Activated T-helper 1 cell treated with anti-CD3 and anti-CD28 coated beads, Interleukin-2, amount 50 U/mL, for 16 hours (primary cell): ENCODE measurements around the gene CLMP.
"Not testable (repeated sequence)": the region's sequence is repeated elsewhere in the genome, so short reads cannot be mapped to it uniquely, and the experiment has no call there.

ENCODE experiments used
- DNase-seq, 2 donors: peaks; one replicate each; pipeline ENCODE4 v3.0.0-alpha.2; 2020; ENCODE audit warnings: low read depth in 1 of 2, low spot score in 1 of 2

The CLMP gene

DNA sequence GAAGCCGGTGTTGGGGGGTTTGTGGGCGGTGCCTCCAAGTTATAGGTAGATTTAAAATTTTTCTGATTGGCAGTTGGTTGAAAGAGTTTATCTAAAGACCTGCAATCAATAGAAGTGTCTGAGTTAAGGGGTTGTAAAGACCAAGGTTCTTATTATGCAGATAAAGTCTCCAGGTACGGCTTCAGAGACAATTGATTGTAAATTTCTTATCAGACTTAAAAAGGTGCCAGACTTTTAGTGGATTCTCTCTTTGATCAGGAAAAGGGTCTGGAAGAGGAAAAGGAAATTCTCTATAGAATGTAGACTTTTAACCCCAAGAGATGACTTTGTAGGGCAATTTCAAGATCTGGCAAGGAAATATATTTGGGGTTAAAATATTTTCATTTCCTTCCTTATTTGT is 25.2 kb downstream of the CLMP start:
- no peak for DNase-seq

DNA sequence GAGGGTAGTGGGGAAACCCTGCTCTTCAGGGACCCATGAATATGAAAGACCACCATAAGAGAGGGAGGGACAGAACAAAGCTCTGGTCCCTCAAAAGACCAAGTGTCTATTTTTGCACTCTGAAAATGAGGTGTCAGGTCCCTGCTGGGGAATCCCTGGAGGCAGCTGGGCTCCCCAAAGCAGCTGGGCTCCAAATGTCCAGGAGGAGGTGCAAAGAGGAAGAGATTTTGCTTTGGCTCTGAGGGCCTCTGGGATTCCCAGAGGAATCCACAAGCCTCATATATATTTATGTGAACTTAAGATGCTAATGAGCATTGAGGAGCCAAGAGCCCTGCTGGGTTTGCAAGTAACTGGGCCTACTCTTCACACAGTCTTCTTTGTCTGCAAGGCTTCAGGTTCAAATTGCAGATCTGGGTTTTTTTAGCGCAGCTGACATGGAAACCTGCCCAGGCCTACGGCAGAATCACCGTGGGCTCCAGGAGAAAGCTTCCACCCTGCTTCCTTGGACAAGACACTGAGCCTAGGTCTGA is 26.0 kb downstream of the CLMP start:
- no peak for DNase-seq

DNA sequence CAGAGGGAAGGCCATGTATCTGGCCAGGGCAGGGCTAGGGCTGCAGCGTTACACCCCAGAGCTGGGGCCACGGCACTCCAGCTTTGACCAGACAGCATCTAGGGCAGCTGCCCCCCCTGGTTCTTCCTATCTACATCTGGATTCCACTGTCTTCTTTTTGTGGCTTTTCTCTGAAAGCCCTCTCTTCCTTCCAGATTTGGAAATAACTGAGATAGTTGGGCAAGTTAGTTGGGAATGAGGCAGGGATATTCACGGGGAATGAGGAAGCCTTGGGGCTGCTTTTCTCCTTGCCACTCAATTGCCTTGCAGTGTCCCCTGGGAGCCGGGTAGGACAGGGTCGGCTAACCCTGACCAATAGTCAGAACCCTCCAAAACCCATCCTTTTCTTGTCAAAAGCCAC is 26.8 kb downstream of the CLMP start:
- no peak for DNase-seq

GRCh38 chr11:123166071-123166559 is 28.9 kb downstream of the CLMP start:
- no peak for DNase-seq

- DNase-seq = no peak
Observed at GRCh38 chr11:123164732-123165450, 30.2 kb downstream of the CLMP start.

DNA sequence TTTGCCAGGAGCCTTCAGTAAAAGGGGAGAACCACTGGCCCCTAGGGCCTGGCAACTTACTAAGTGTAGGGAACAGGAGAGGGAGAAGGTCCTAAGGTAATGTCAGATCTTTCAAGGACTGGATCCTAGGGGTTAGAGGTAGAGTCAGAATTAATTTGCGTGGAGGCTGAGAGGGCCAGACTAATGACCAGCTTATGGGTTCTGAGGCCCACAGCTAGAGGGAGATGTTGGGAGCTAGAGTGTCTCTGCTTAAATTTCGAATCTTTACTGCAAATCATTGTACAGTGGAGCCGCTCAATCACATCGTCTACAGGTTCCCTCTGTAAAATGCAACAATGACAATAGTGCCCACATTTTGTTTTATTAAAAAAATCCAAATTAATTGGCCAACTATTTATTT is 31.4 kb downstream of the CLMP start:
- DNase-seq = no peak

DNA sequence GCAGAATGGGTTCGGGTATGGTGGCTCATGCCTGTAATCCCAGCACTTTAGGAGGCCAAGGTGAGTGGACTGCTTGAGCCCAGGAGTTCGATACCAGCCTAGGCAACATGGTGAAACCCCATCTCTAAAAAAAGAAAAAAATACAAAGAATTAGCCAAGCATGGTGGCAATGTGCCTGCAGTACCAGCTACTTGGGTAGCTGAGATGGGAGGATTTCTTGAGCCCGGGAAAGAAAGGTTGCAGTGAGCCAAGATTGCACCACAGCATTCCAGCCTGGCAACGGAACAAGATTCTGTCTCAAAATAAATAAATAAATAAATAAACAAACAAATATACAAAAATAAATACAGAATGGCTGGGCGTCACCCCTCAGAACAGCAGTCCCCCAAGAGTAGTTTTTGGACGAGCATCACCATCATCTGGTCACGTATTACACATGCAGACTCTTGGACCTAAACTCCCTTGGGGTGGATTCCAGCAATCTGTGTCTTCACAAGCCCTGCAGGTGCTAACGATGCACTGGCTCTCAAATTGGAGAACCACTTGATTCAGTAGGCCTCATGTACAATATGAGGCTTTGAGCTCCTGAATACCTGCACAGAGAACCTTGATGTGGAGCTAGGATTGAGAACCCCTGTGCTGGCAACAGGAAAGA is 33.5 kb downstream of the CLMP start:
- no peak for DNase-seq

GRCh38 chr11:123159183-123159857 is 35.7 kb downstream of the CLMP start:
- no peak for DNase-seq

DNA sequence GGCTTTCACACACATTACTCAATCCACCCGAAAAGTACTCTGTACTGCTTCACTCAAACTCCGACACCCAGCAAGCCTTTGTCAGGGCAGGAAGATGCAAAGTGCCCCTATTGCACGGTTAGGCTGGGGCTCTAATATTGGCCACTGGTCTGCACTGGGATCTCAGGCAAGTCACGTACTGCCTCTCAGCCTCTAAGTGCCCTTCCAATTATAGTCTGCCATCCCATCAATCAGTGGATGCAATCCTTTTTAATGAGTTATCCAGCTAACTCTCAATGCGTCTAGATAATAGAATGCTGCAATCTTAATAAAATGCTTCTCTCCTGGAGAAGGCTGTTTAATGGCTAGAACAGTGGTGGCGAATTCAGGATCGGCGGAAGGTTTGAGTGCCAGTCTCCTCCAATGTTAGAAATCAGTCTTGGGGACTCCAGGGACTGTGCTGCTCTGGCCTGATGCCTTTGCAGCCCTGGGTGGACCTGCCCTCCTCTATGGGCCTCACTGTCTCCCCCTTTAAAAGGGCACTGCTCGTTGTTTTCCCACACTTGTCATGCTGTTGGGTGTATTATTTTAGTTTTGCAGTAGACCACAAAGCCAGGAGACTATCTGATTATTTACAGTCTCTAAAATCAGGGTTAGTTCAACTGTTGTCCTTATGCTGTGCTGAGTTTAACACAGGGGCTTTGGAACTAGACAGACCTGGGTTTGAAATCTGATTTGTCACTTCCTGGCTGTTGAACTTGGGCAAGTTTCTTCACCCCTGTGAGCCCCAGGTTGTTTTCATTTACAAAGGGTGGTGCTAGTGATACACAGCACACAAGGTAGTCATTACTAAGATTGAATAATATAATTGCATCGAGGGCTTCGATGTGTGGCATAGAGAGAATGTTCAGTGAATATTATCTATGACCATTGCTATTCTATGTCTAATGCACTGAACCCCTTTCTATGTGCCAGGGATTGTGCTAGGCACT is 36.7 kb downstream of the CLMP start:
- DNase-seq = no peak

DNA sequence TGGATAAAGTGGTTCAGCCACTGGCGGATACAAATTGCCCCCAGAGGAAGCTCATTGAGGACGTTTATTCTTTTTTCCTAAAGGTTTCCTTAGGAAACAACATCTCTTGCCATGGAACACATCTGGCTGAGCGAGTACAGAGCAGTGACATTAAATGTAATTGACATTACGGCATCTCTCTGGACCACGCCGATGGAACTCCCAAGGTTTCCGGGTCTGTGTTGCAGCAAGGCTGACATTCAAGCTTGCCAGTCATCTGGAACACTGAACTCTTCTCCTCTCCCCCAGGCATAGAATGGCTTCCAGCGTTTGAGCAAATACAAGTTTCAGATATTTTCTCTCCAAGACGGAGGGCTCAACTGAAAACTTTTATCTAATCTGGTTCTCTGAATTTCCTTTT is 42.1 kb downstream of the CLMP start:
- no peak for DNase-seq

GRCh38 chr11:123152346-123152745 is 42.7 kb downstream of the CLMP start:
- not testable (repeated sequence) for DNase-seq

- no peak for DNase-seq
Observed at GRCh38 chr11:123151796-123152195, 43.3 kb downstream of the CLMP start.

DNA sequence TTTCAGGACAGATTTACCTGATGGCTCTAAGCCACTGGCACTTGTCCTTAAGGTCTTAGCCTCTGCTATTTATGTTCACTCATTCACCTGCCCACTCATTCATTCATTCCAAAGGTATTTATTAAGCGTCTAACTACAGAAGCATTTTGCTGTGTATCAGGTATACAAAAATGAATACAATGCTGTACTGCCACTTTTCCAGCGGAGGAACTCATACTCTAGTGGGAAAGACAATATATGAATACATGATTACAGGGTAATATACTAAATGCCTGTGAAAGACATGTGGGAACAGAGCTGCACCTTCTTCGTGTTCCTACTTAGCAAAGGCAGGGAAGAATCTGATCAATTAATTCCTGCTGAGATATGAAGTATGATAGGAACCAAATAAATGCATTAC is 43.7 kb downstream of the CLMP start:
- DNase-seq = no peak

GRCh38 chr11:123150882-123151281 is 44.2 kb downstream of the CLMP start:
- no peak for DNase-seq

- no peak for DNase-seq
Observed at GRCh38 chr11:123148965-123149364, 46.1 kb downstream of the CLMP start.

- DNase-seq = no peak
Observed at GRCh38 chr11:123145661-123146060, 49.4 kb downstream of the CLMP start.

DNA sequence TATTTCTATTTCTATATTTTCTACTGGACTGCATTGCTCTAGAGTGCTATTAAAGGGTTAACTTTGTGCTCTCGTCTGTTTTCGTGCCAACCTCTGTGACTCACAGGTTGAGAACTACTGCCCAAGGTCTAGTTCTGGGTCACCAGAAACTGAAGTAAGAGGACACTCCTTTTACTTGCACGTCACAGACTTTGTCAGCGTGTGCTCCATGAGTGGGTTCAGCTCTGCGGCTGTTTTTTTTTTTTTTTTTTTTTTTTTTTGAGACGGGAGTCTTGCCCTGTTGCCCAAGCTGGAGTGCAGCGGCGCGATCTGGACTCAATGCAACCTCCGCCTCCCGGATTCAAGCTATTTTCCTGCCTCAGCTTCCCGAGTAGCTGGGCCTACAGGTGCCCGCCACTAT is 49.8 kb downstream of the CLMP start:
- no peak for DNase-seq

DNA sequence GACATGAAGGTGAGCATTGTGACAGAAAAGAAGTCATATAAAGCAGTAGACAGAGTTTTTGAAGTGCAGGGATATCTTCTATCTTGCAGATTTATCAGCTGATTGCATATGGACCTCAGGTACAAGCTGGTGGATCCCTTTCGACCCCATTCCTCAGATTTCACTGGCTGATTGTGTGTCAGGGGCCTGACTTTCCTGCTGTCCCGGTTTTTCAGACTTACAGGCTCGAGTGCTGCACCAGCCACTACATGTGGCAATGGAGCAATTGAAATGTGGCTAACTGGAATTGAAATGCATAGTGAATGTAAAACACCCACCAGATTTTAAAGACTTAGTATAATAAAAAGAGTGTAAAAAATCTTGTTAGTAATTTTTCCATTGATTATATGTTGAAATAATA is 50.3 kb downstream of the CLMP start:
- DNase-seq = no peak

DNA sequence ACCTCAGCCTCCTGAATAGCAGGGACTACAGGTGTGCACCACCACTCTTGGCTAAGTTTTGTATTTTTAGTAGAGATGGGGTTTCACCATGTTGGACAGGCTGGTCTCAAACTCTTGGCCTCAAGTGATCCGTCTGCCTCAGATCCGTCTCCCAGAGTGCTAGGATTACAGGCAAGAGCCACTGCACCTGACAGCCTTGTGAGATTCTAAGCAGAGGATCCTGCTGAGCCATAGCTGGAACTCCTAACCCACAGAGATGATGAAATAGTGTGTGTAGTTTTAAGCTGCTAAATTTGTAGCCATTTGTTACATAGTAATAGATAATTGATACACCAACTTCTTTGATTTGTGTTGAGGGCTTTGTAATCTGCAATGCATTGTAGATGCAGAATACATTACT is 51.1 kb downstream of the CLMP start:
- no peak for DNase-seq

DNA sequence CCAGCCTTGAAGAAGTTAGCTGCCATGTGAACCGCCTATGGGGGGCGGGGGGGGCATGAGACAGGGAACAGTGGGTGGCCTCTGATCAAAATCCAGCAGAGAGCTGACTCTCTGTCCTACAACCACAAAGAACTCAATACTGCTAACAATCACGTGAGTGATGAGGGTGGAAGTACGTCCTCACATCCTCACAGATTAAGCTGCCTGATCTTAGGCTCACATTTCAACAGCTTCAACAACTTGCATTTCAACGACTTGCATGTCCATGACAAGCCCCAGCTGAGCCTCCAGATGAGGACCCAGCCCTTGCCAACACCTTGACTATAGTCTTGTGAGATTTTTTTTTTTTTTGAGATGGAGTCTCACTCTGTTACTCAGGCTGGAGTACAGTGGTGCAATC is 51.6 kb downstream of the CLMP start:
- no peak for DNase-seq

- DNase-seq = no peak
Observed at GRCh38 chr11:123139206-123139605, 55.8 kb downstream of the CLMP start.
